Psoas muscle (tissue), 8 donors: ENCODE measurements around the gene FAM184A. TPM values are rescaled to one million over a fixed set of nuclear protein-coding genes. Genes with fewer than 3 reads are reported as not detected.
"Not testable (repeated sequence)": the region's sequence is repeated elsewhere in the genome, so short reads cannot be mapped to it uniquely, and the experiment has no call there.

Experiments
- ATAC-seq, 4 donors: fragments of 200-7000 bp; cut with Tn5 transposase; one replicate each; pipeline ENCODE4 v1.9.1; 2020; ENCODE audit warnings: moderate library complexity in 3 of 4, mild to moderate bottlenecking in 2 of 4
- DNase-seq, 2 donors: peaks; one replicate each; pipeline ENCODE4 v3.0.0-alpha.2; 2020
- H3K27ac ChIP-seq: fragments of 200-600 bp; one replicate; pipeline ENCODE4 v1.8.0; 2022
- H3K27me3 ChIP-seq, 3 donors: fragments of 200-600 bp in 1 of 3; one replicate each; pipeline versions ENCODE4 v1.6.1 to v1.8.0; 2013 to 2022; ENCODE audit warnings: low read length in 2 of 3, mild to moderate bottlenecking in 2 of 3, moderate library complexity in 1 of 3; ENCODE audit not compliant: insufficient read depth in 3 of 3
- H3K36me3 ChIP-seq, 2 donors: fragments of 200-600 bp in 1 of 2; one replicate each; pipeline versions ENCODE4 v1.6.1 to v1.8.0; 2013 to 2022; ENCODE audit warnings: low read depth in 1 of 2, mild to moderate bottlenecking in 1 of 2, moderate library complexity in 1 of 2; ENCODE audit not compliant: insufficient read depth in 1 of 2
- H3K4me1 ChIP-seq: fragments of 200-600 bp; one replicate; pipeline ENCODE4 v1.8.0; 2022
- H3K4me3 ChIP-seq: fragments of 200-600 bp; one replicate; pipeline ENCODE4 v1.8.0; 2022; ENCODE audit warnings: mild to moderate bottlenecking
- H3K9me3 ChIP-seq: fragments of 200-600 bp; one replicate; pipeline ENCODE4 v1.8.0; 2022
- WGBS, 3 donors: extraction: QIAGEN DNeasy Blood & Tissue Kit; methylation state at CpG; one replicate each; pipeline versions ENCODE4 v1.1.6 to v1.1.7; 2013; 5-methylcytosine and 5-hydroxymethylcytosine counted together
- intact Hi-C, 2 donors: fragments of 100-400 bp; cut with DNase I; formaldehyde crosslinking; loops; one replicate each; pipeline versions ENCODE4 v1.11.0 to v1.14.2; 2022
- polyA plus RNA-seq, 3 donors: library from polyadenylated mRNA; stranded (reverse); fragments of 200-250 nt; gene quantifications; one replicate each; pipeline ENCODE4 v1.2.3, GENCODE V29; 2013
- total RNA-seq, 4 donors: library from RNA; stranded (reverse); fragmentation: NEBNext Ultra II Directional in 2 of 4; extraction: Animal tissue kit (Norgen Biotek cat#: 25700) in 2 of 4; gene quantifications; one replicate each; pipeline versions ENCODE4 v1.2.1 to v1.2.4, GENCODE V29; 2021 to 2023
- TF ChIP-seq, protein P1 (sequence below): fragments of 200-600 bp; IDR thresholded peaks from one replicate; pipeline ENCODE4 v1.8.0; 2022; ENCODE audit warnings: antibody characterized with exemption
- donor health status: healthy with polysubstance abuse.
- donor health status: DM: no; HTN: no; CAD: no; lungs with moderate emphysema.
- donor health status: Bipolar disorder and iron deficiency.
- donor health status: healthy.
- donor health status: DM: yes; HTN: yes; CAD: no.
- donor health status: DM: no; HTN: no; CAD: no.
- donor health status: DM: no; HTN: no; CAD: no.
- donor health status: DM: yes; HTN: yes; CAD: no.

FAM184A gene
- total and polyA plus RNA-seq, 7 donors = 0.14 to 0.52 (median 0.39) TPM

DNA sequence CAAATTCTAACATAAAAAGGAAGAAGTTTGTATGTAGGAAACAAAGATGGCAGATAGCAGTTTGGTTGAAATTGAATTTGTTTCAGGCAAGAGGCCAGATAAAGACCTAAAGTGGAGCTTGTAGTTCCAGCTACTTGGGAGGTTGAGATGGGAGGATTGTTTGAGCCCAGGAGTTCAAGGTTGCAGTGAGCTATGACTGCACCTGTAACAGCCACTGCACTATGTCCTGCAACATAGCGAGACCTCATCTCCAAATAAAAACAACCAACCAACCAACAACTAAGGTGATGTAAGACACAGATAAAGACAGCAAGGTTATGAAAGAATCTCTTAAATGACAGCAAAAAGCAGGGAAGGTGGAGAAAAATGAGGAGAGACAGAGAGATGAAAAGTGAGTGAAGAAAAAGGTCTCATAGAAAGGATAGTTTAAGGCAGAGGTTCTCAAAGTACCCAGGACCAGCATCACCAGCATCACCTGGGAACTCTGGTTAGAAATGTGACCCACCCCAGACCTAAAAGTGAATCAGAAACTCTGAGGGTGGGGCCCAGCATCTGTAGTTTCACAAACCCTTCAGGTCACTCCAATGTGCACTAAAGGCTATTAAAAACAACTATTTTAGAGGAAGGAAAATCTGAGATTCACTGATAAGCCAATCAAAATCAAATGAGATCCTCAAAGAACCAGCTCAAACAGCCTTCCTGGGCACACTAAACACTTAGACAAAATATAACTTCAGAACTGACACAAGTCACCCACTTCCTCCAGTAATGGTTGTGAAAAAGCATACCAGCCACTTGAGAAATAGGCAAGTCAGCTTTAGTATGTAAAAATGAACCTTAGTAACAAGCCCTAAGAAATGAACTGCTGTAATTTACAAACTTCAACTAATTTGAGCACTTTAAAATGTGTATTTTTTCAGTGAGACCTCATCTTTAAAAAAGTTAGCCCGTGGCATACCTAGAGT lies 57.6 kb downstream of the FAM184A start:
- H3K4me1 ChIP-seq = no peaks in the 10 kb centered on the region
- H3K27ac ChIP-seq = no peak overlapping the region
- no peaks in the 10 kb centered on the region for H3K27me3 ChIP-seq
- DNase-seq = no peak
- no peaks in the 10 kb centered on the region for H3K36me3 ChIP-seq
- WGBS, 3 donors = 96 to 98% (median 97%) methylated on average over 2 of the region's 2 CpGs
- no peak for ATAC-seq
- no peak overlapping the region for H3K4me3 ChIP-seq
- no peaks in the 10 kb centered on the region for H3K9me3 ChIP-seq
- intact Hi-C loops = no loop called here
- TF ChIP-seq, protein P1, sequence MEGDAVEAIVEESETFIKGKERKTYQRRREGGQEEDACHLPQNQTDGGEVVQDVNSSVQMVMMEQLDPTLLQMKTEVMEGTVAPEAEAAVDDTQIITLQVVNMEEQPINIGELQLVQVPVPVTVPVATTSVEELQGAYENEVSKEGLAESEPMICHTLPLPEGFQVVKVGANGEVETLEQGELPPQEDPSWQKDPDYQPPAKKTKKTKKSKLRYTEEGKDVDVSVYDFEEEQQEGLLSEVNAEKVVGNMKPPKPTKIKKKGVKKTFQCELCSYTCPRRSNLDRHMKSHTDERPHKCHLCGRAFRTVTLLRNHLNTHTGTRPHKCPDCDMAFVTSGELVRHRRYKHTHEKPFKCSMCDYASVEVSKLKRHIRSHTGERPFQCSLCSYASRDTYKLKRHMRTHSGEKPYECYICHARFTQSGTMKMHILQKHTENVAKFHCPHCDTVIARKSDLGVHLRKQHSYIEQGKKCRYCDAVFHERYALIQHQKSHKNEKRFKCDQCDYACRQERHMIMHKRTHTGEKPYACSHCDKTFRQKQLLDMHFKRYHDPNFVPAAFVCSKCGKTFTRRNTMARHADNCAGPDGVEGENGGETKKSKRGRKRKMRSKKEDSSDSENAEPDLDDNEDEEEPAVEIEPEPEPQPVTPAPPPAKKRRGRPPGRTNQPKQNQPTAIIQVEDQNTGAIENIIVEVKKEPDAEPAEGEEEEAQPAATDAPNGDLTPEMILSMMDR = no peak

DNA sequence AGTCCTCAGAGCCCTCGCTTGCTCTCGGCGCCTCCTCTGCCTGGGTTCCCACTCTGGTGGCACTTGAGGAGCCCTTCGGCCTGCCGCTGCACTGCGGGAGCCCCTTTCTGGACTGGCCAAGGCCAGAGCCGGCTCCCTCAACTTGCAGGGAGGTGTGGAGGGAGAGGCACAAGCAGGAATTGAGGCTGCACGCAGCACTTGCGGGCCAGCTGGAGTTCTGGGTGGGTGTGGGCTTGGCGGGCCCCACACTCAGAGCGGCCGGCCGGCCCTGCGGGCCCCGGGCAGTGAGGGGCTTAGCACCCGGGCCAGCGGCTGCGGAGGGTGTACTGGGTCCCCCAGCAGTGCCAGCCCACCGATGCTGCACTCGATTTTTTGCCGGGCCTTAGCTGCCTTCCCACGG lies 63.3 kb downstream of the FAM184A start:
- H3K4me1 ChIP-seq, H3K9me3 ChIP-seq, H3K36me3 ChIP-seq, H3K4me3 ChIP-seq, ATAC-seq, H3K27me3 ChIP-seq, DNase-seq, H3K27ac ChIP-seq, intact Hi-C loops: not testable (repeated sequence)
- WGBS, 3 donors = 97 to 99% (median 97%) methylated on average over 18 to 22 of the region's 22 CpGs

DNA sequence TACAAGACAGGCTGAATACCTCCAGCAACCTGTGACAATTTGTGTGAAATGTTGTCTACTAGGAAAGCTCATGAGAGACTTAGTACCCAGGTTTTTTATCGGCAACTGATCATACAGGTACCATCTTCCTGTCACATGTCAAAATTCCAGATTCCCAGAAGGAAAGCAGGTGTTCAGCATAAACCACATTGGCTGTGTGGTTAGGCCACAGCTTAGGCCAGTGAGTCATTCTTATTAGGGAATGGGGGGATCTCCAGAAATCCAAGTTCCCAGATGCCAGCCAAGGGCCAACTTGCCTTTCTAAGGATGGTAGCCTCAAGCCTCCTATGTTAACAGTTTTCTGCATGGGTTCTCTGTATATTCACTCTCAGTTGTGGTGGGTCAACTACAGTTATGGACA lies 65.9 kb downstream of the FAM184A start:
- H3K9me3 ChIP-seq = no peaks in the 10 kb centered on the region
- H3K4me3 ChIP-seq = no peak overlapping the region
- no peak for DNase-seq
- 89 to 98% (median 90%) methylated on average over 1 of the region's 1 CpG for WGBS, 3 donors
- H3K27ac ChIP-seq = no peak overlapping the region
- intact Hi-C loops = no loop called here
- H3K4me1 ChIP-seq = no peaks in the 10 kb centered on the region
- no peaks in the 10 kb centered on the region for H3K36me3 ChIP-seq
- no peaks in the 10 kb centered on the region for H3K27me3 ChIP-seq
- no peak for ATAC-seq
- TF ChIP-seq, protein P1 = no peak

DNA sequence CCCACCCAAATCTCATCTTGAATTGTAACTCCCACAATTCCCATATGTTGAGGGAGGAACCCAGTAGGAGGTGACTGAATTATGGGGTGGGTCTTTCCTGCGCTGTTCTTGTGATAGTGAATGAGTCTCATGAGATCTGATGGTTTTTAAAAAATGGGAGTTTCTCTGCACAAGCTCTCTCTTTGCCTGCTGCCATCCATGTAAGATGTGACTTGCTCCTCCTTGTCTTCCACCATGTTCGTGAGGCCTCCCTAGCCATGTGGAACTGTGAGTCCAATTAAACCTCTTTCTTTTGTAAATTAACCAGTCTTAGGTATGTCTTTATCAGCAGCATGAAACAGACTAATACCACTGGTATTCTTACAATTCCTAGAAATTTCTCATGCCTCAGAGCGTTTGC lies 69.2 kb downstream of the FAM184A start:
- WGBS, 3 donors = 96 to 97% (median 96%) methylated on average over 3 of the region's 3 CpGs
- H3K4me3 ChIP-seq, H3K27ac ChIP-seq, H3K4me1 ChIP-seq, H3K36me3 ChIP-seq, H3K27me3 ChIP-seq, H3K9me3 ChIP-seq, DNase-seq, intact Hi-C loops, ATAC-seq: not testable (repeated sequence)

DNA sequence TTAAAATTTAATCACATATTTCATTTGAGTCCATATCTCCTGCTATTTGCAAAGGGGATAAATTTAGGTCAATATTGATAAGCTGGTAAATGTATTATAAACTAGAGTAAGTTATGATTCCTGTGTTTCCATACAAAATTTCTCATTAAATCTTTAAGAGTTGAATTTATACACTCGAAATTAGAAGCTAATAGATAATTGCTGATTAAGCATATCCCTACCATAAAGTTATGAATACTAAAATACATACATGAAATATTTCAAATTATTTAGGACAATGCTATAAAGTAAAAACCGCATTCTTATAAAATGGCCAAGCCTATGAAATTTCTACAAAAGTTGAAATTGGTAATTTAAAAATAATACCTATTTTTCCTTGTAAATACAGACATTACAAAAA lies 71.5 kb downstream of the FAM184A start:
- Histone ChIP-seq H3K27me3 (no peaks in the 10 kb centered on the region), H3K4me1 (no peaks in the 10 kb centered on the region), H3K36me3 (no peaks in the 10 kb centered on the region), H3K27ac (no peak overlapping the region), H3K9me3 (no peaks in the 10 kb centered on the region), H3K4me3 (no peak overlapping the region)
- ATAC-seq (no peak), DNase-seq (no peak)
- intact Hi-C loops = no loop called here
- 91 to 95% (median 94%) methylated on average over 2 of the region's 2 CpGs for WGBS, 3 donors
- TF ChIP-seq, protein P1 = no peak
